Adrenal gland (tissue), 12 donors: Measurements from ENCODE around the gene SIAH3. TPM values are rescaled to one million over a fixed set of nuclear protein-coding genes. Genes with fewer than 3 reads are reported as not detected.

Experiments used
- DNase-seq, 7 donors: peaks; one replicate each; pipeline ENCODE4 v3.0.0-alpha.2; 2019 to 2020
- H3K27ac ChIP-seq, 5 donors: fragments of 200-600 bp; sonication (generic) in 4 of 5; 1 replicate in 3 of 5; 2 replicates in 2 of 5; pipeline versions ENCODE4 v1.5.1 to v1.8.0; 2016 to 2020; ENCODE audit warnings: mild to moderate bottlenecking in 1 of 5
- H3K27me3 ChIP-seq: fragments of 200-600 bp; 2 replicates; pipeline ENCODE4 v1.8.0; 2021
- H3K36me3 ChIP-seq, 2 donors: fragments of 200-600 bp; replicated peaks in 1 of 2; 1 replicate in 1 of 2; 2 replicates in 1 of 2; pipeline versions ENCODE4 v1.5.1 to v1.8.0; 2018 to 2022
- H3K4me1 ChIP-seq, 2 donors: fragments of 200-600 bp; replicated peaks in 1 of 2; 1 replicate in 1 of 2; 2 replicates in 1 of 2; pipeline versions ENCODE4 v1.5.1 to v1.8.0; 2018 to 2021
- H3K4me3 ChIP-seq, 4 donors: fragments of 200-600 bp; sonication (generic) in 3 of 4; one replicate each; pipeline ENCODE4 v1.5.1; 2016 to 2018
- H3K9me3 ChIP-seq, 3 donors: fragments of 200-600 bp; sonication (generic) in 1 of 3; replicated peaks in 1 of 3; 1 replicate in 2 of 3; 2 replicates in 1 of 3; pipeline versions ENCODE4 v1.5.1 to v1.8.0; 2016 to 2021
- POLR2A ChIP-seq, 2 donors: fragments of 450-650 bp; IDR thresholded peaks; one replicate each; pipeline ENCODE4 v1.6.1; 2017; ENCODE audit warnings: antibody characterized with exemption in 2 of 2, mild to moderate bottlenecking in 2 of 2, moderate library complexity in 1 of 2
- WGBS, 4 donors: extraction: QIAGEN DNeasy Blood & Tissue Kit in 2 of 4; methylation state at CpG; one replicate each; pipeline versions ENCODE4 v1.1.5 to v1.1.7; 2013 to 2017; 5-methylcytosine and 5-hydroxymethylcytosine counted together
- intact Hi-C, 2 donors: fragments of 100-400 bp; cut with DNase I; formaldehyde crosslinking; loops; one replicate each; pipeline versions ENCODE4 v1.14.1 to v1.15.0; 2022 to 2023
- polyA plus RNA-seq, 3 donors: library from polyadenylated mRNA; stranded (reverse); fragments of 200-250 nt in 2 of 3; fragments of 350-450 nt in 1 of 3; fragmentation: Illumina TruSeq in 1 of 3; extraction: RNeasy Lipid Tissue Mini Kit (QIAGEN cat#74804) in 1 of 3; gene quantifications; one replicate each; pipeline ENCODE4 v1.2.3, GENCODE V29; 2013 to 2014
- total RNA-seq, 9 donors: library from RNA; depleted of rRNA in 4 of 9; stranded (reverse); fragments of >200 nt in 4 of 9; fragments of 120-200 nt in 1 of 9; fragmentation: NEBNext Ultra II Directional in 1 of 9; extraction: Animal tissue kit (Norgen Biotek cat#: 25700) in 1 of 9; gene quantifications; one replicate each; pipeline versions ENCODE4 v1.1.0 to v1.2.4, GENCODE V29; 2013 to 2023
- TF ChIP-seq, protein P1 (sequence below), 6 experiments: fragments of 450-650 bp in 4 of 6; fragments of 200-600 bp in 2 of 6; sonication (generic) in 1 of 6; IDR thresholded peaks; 1 replicate in 5 of 6; 2 replicates in 1 of 6; pipeline versions ENCODE4 v1.5.1 to v1.8.0; 2016 to 2021; ENCODE audit warnings: antibody characterized with exemption in 6 of 6, mild to moderate bottlenecking in 2 of 6, moderate library complexity in 1 of 6
- donor health status: healthy with polysubstance abuse.
- donor health status: Bipolar disorder and iron deficiency.
- donor health status: DM: yes; HTN: yes; CAD: no.
- donor health status: DM: no; HTN: no; CAD: no.
- donor health status: DM: no; HTN: no; CAD: no.
- donor health status: DM: yes; HTN: yes; CAD: no.

The SIAH3 gene
- total and polyA plus RNA-seq, 12 donors: 0.03 to 0.64 (median 0.24) TPM

DNA sequence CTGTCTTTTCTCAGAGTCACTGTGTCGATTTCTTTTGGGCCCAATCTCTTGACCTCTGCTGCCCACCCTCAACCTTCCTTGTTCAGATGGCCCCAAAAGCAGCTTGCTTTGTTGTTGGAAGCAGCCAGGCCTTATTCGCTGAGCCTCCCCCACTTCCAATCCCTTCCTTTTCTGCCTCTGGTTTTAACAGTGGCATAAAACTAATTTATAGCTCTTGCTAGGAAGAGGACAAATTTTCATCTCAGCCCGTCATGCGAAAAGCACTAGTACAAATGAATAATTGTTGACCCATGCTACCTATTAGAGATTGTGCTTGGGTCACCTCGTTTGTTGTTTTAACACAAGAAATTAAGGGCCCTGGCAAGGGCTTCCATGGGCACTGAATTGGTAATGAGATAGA is 51.1 kb downstream of the SIAH3 start:
- WGBS, 4 donors: 70 to 77% (median 74%) methylated on average over 5 of the region's 5 CpGs
- TF ChIP-seq, protein P1, sequence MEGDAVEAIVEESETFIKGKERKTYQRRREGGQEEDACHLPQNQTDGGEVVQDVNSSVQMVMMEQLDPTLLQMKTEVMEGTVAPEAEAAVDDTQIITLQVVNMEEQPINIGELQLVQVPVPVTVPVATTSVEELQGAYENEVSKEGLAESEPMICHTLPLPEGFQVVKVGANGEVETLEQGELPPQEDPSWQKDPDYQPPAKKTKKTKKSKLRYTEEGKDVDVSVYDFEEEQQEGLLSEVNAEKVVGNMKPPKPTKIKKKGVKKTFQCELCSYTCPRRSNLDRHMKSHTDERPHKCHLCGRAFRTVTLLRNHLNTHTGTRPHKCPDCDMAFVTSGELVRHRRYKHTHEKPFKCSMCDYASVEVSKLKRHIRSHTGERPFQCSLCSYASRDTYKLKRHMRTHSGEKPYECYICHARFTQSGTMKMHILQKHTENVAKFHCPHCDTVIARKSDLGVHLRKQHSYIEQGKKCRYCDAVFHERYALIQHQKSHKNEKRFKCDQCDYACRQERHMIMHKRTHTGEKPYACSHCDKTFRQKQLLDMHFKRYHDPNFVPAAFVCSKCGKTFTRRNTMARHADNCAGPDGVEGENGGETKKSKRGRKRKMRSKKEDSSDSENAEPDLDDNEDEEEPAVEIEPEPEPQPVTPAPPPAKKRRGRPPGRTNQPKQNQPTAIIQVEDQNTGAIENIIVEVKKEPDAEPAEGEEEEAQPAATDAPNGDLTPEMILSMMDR (IDR thresholded peaks at IDR 0.05): no peak
- TF ChIP-seq POLR2A (IDR thresholded peaks at IDR 0.05): no peak
- no peak overlapping the region for H3K4me3 ChIP-seq
- no peaks in the 10 kb centered on the region for H3K4me1 ChIP-seq
- H3K27me3 ChIP-seq: no peaks in the 10 kb centered on the region
- no peak for DNase-seq
- H3K9me3 ChIP-seq: no peaks in the 10 kb centered on the region
- H3K36me3 ChIP-seq: no peaks in the 10 kb centered on the region
- intact Hi-C loops: no loop called here
- H3K27ac ChIP-seq: no peak overlapping the region

DNA sequence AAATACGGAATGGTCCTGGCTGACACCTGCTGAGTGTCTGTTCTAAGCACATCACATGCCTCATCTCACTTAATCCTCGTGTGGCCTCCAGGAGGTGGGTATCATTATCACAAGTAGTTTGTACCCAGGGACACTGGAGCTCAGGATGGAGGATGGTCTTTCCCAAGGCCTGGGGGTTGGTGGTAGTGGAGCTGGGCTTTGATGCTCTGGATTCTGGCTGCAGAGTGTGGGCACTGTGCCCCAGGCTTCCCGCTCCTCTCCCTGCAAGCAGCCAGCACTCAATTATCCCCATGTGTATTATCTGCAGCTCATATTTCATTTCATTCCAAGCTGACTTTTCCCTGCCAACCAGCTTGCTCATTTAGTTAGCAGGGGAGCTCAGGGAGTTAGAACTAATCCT is 52.1 kb downstream of the SIAH3 start:
- no peak overlapping the region for H3K27ac ChIP-seq
- no peak overlapping the region for H3K4me3 ChIP-seq
- H3K9me3 ChIP-seq: no peaks in the 10 kb centered on the region
- no peaks in the 10 kb centered on the region for H3K4me1 ChIP-seq
- H3K27me3 ChIP-seq: no peaks in the 10 kb centered on the region
- intact Hi-C loops: no loop called here
- no peaks in the 10 kb centered on the region for H3K36me3 ChIP-seq
- WGBS, 4 donors: 70 to 82% (median 77%) methylated on average over 3 of the region's 3 CpGs
- DNase-seq: no peak
- no peak for TF ChIP-seq POLR2A (IDR thresholded peaks at IDR 0.05)
- TF ChIP-seq, protein P1 (IDR thresholded peaks at IDR 0.05): no peak

DNA sequence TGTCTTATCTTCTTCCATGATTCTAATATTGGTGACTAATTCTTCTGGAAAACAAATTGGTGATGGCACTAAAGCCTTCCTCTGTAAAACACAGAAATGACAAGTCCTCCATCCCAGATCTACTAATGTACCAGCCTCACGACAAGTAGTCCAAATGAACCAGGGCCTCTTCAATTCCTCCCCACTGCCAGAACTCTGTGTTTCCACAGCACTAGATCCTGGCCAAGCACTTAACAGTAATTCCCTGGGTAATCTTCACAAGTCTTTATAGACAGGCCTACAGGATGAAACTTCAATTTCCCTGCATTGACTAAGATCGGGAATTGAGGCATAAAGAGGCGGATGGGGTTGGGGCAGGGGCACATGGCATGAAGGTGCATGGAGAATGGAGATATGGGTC is 52.7 kb downstream of the SIAH3 start:
- no peak overlapping the region for H3K27ac ChIP-seq
- H3K4me1 ChIP-seq: no peaks in the 10 kb centered on the region
- intact Hi-C loops: no loop called here
- H3K4me3 ChIP-seq: no peak overlapping the region
- WGBS, 4 donors: 93 to 97% (median 96%) methylated on average over 3 of the region's 3 CpGs
- no peak for TF ChIP-seq POLR2A (IDR thresholded peaks at IDR 0.05)
- TF ChIP-seq, protein P1 (IDR thresholded peaks at IDR 0.05): no peak
- H3K9me3 ChIP-seq: no peaks in the 10 kb centered on the region
- no peak for DNase-seq
- H3K27me3 ChIP-seq: no peaks in the 10 kb centered on the region
- H3K36me3 ChIP-seq: no peaks in the 10 kb centered on the region

DNA sequence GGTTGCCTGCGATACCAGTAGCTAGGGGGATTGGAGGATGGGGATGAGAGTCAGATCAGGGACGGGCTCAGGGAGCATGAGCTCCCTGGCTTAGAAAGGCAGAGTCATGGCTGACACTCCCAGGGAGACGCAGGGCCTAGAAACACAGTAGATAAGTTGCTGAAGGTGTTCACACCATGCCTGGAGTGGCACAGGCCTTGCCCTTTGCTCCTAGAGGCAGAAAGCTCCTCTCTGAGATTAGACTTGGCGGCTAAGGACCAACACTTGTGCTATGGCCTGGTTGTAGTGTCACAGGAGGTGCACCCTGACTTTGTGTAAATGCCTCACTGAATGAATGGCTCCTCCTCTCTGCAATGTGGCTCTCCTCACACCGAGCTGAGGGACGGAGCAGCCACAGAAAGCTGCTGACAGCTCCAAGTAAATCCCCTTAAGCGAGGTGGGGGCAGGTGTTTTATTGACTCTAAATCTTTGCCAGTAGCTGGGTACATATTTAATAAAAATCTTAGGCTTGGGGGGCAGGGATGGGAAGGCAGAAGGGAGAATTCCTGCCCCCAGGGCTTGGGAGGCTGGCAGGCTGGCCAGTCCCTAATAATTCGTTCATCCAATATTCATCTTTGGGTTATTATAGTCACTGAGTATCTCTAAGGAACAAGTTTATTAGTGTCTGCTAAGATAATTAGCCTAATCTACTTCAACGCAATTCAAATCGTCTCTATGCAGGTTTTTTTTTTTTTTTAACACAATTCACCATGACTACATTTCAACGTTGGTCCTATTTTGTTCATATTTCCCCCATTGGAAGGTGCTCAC is 54.9 kb downstream of the SIAH3 start:
- Histone ChIP-seq H3K36me3 (no peaks in the 10 kb centered on the region), H3K27ac (no peak overlapping the region), H3K4me1 (no peaks in the 10 kb centered on the region), H3K4me3 (no peak overlapping the region), H3K9me3 (no peaks in the 10 kb centered on the region), H3K27me3 (no peaks in the 10 kb centered on the region)
- 83 to 91% (median 85%) methylated on average over 10 to 11 of the region's 11 CpGs for WGBS, 4 donors
- DNase-seq: no peak
- intact Hi-C loops: no loop called here
- no peak for TF ChIP-seq POLR2A (IDR thresholded peaks at IDR 0.05)
- TF ChIP-seq, protein P1 (IDR thresholded peaks at IDR 0.05): no peak
